HG03025 (cell line): ENCODE data around the gene GLIS1.

Experiments
- ATAC-seq: cut with Tn5 transposase; IDR thresholded peaks from one replicate; pipeline ENCODE4 v1.9.1; 2021; ENCODE audit warnings: mild to moderate bottlenecking, moderate library complexity; ENCODE audit not compliant: unreplicated experiment, low FRiP score

The GLIS1 gene

GRCh38 chr1:53696051-53696450 lies 42.9 kb downstream of the GLIS1 start:
- ATAC-seq: no peak

- no peak for ATAC-seq
These were observed 43.8 kb downstream of the GLIS1 start for GRCh38 chr1:53695116-53695515.

- ATAC-seq: no peak
These were observed 44.3 kb downstream of the GLIS1 start for GRCh38 chr1:53694718-53695091.

- ATAC-seq: no peak
These were observed 44.9 kb downstream of the GLIS1 start for GRCh38 chr1:53693773-53694717.

- no peak for ATAC-seq
These were observed 45.6 kb downstream of the GLIS1 start for GRCh38 chr1:53693339-53693738.

- no peak for ATAC-seq
These were observed 47.6 kb downstream of the GLIS1 start for GRCh38 chr1:53691326-53691725.

- no peak for ATAC-seq
These were observed 48.6 kb downstream of the GLIS1 start for GRCh38 chr1:53690411-53690810.

- no peak for ATAC-seq
These were observed 49.1 kb downstream of the GLIS1 start for GRCh38 chr1:53689736-53690326.

- no peak for ATAC-seq
These were observed 49.7 kb downstream of the GLIS1 start for GRCh38 chr1:53689223-53689622.

GRCh38 chr1:53688381-53689102 lies 50.4 kb downstream of the GLIS1 start:
- no peak for ATAC-seq

GRCh38 chr1:53687901-53688300 lies 51.1 kb downstream of the GLIS1 start:
- no peak for ATAC-seq

GRCh38 chr1:53687426-53687825 lies 51.5 kb downstream of the GLIS1 start:
- ATAC-seq: no peak

- no peak for ATAC-seq
These were observed 52.0 kb downstream of the GLIS1 start for GRCh38 chr1:53686965-53687267.

- ATAC-seq: no peak
These were observed 52.6 kb downstream of the GLIS1 start for GRCh38 chr1:53686091-53686964.

- no peak for ATAC-seq
These were observed 53.5 kb downstream of the GLIS1 start for GRCh38 chr1:53685272-53686051.

GRCh38 chr1:53684741-53685140 lies 54.2 kb downstream of the GLIS1 start:
- ATAC-seq: no peak

- ATAC-seq: no peak
These were observed 54.8 kb downstream of the GLIS1 start for GRCh38 chr1:53683986-53684740.

GRCh38 chr1:53682881-53683280 lies 56.1 kb downstream of the GLIS1 start:
- ATAC-seq: no peak
